RWPE2 (cell line): ENCODE results near the gene GUCA2B.

Source experiments
- ATAC-seq: fragments of 200-7000 bp; cut with Tn5 transposase; 3 replicates; pipeline ENCODE4 v1.9.1; 2021; ENCODE audit warnings: low read depth
- DNase-seq: peaks from one replicate; pipeline ENCODE4 v3.0.0-alpha.2; 2020; ENCODE audit warnings: low spot score
- H3K27ac ChIP-seq: fragments of 450-650 bp; 2 replicates; pipeline ENCODE4 v1.5.1; 2017; ENCODE audit warnings: mild to moderate bottlenecking; ENCODE audit not compliant: poor library complexity, severe bottlenecking
- H3K27me3 ChIP-seq: fragments of 250-450 bp; sonication (Bioruptor Pico); 2 replicates; pipeline ENCODE4 v1.5.1; 2021; ENCODE audit warnings: mild to moderate bottlenecking, moderate library complexity; ENCODE audit not compliant: insufficient read depth, poor library complexity, severe bottlenecking
- H3K36me3 ChIP-seq: fragments of 250-450 bp; sonication (Bioruptor Pico); 2 replicates; pipeline ENCODE4 v1.5.1; 2020; ENCODE audit warnings: low read depth, mild to moderate bottlenecking, moderate library complexity
- H3K4me1 ChIP-seq: fragments of 250-450 bp; sonication (Bioruptor Pico); 2 replicates; pipeline ENCODE4 v1.5.1; 2021; ENCODE audit warnings: mild to moderate bottlenecking, moderate library complexity; ENCODE audit not compliant: insufficient read depth, poor library complexity, severe bottlenecking
- H3K4me3 ChIP-seq: fragments of 250-450 bp; sonication (Bioruptor Pico); 2 replicates; pipeline ENCODE4 v1.5.1; 2021; ENCODE audit warnings: mild to moderate bottlenecking, moderate library complexity; ENCODE audit not compliant: severe bottlenecking
- H3K9me3 ChIP-seq: fragments of 250-450 bp; sonication (Bioruptor Pico); 2 replicates; pipeline ENCODE4 v1.5.1; 2021; ENCODE audit warnings: mild to moderate bottlenecking, moderate library complexity; ENCODE audit not compliant: severe bottlenecking
- CTCF ChIP-seq: fragments of 450-650 bp; IDR thresholded peaks from one replicate; pipeline ENCODE4 v1.5.1; 2017; ENCODE audit warnings: mild to moderate bottlenecking, moderate library complexity; ENCODE audit not compliant: poor library complexity, severe bottlenecking

Gene GUCA2B

GRCh38 chr1:42152907-42153600, at the start of gene GUCA2B:
Gene GUCA2B, plus strand, starts transcription at chr1:42153410. Its CDS starts 41 bp downstream, at chr1:42153451.
- Histone ChIP-seq H3K27me3 (no peaks in the 10 kb centered on the region), H3K9me3 (no peaks in the 10 kb centered on the region), H3K27ac (no peak within 1 kb of the TSS), H3K4me3 (no peak within 1 kb of the TSS), H3K4me1 (no peaks in the 10 kb centered on the region), H3K36me3 (no peaks in the 10 kb centered on the region)
- ATAC-seq (no peak), DNase-seq (no peak)
- TF ChIP-seq CTCF: no peak

- DNase-seq: no peak
- peaks cover 9% of the 10 kb centered on the region for H3K27me3 ChIP-seq
- no peaks in the 10 kb centered on the region for H3K4me1 ChIP-seq
- no peak for TF ChIP-seq CTCF
- ATAC-seq: no peak
- no peaks in the 10 kb centered on the region for H3K9me3 ChIP-seq
- no peak overlapping the region for H3K27ac ChIP-seq
- H3K36me3 ChIP-seq: no peaks in the 10 kb centered on the region
- H3K4me3 ChIP-seq: no peak overlapping the region
These were observed 48.2 kb upstream of the GUCA2B start for GRCh38 chr1:42105025-42105424.

GRCh38 chr1:42108309-42108708, 44.9 kb upstream of the GUCA2B start:
- H3K36me3 ChIP-seq: no peaks in the 10 kb centered on the region
- H3K4me1 ChIP-seq: no peaks in the 10 kb centered on the region
- no peak for TF ChIP-seq CTCF
- ATAC-seq (no peak), DNase-seq (no peak)
- no peak overlapping the region for H3K27ac ChIP-seq
- no peak overlapping the region for H3K4me3 ChIP-seq
- H3K9me3 ChIP-seq: no peaks in the 10 kb centered on the region
- H3K27me3 ChIP-seq: no peaks in the 10 kb centered on the region

- DNase-seq (no peak), ATAC-seq (no peak)
- no peaks in the 10 kb centered on the region for H3K27me3 ChIP-seq
- no peak for TF ChIP-seq CTCF
- H3K9me3 ChIP-seq: no peaks in the 10 kb centered on the region
- no peaks in the 10 kb centered on the region for H3K4me1 ChIP-seq
- H3K4me3 ChIP-seq: no peak overlapping the region
- no peak overlapping the region for H3K27ac ChIP-seq
- no peaks in the 10 kb centered on the region for H3K36me3 ChIP-seq
These were observed 43.6 kb upstream of the GUCA2B start for GRCh38 chr1:42109600-42109999.

GRCh38 chr1:42114229-42114628, 39.0 kb upstream of the GUCA2B start:
- H3K9me3 ChIP-seq: no peaks in the 10 kb centered on the region
- no peaks in the 10 kb centered on the region for H3K27me3 ChIP-seq
- DNase-seq (no peak), ATAC-seq (no peak)
- no peaks in the 10 kb centered on the region for H3K36me3 ChIP-seq
- no peak overlapping the region for H3K4me3 ChIP-seq
- no peaks in the 10 kb centered on the region for H3K4me1 ChIP-seq
- no peak for TF ChIP-seq CTCF
- no peak overlapping the region for H3K27ac ChIP-seq
